GM12878 (cell line): ENCODE results near the gene SOX6. TPM values are rescaled to one million over a fixed set of nuclear protein-coding genes. Genes with fewer than 3 reads are reported as not detected.

Experiments used
- ATAC-seq: fragments of 200-7000 bp; cut with Tn5 transposase; 3 replicates; pipeline ENCODE4 v1.9.1; 2020; ENCODE audit warnings: mild to moderate bottlenecking, moderate library complexity
- BruUV-seq: library from RNA; stranded (reverse); fragments of 400-500 nt; replicated peaks from 2 replicates; lab custom pipeline; 2021; lab: Mats Ljungman, UMichigan
- CTCF ChIA-PET: fragments of 300-600 bp; sonication (Branson Sonifier 250); formaldehyde crosslinking; extraction: SDS; loops from one replicate; lab custom pipeline; 2021; ENCODE audit warnings: inconsistent platforms; lab: Yijun Ruan, JAX
- POLR2A ChIA-PET: fragments of 350-600 bp; formaldehyde crosslinking; extraction: SDS; loops from one replicate; lab custom pipeline; 2021; ENCODE audit warnings: inconsistent platforms; lab: Charles Lee
- RAD21 ChIA-PET: fragments of 300-600 bp; sonication (Branson Sonifier 250); formaldehyde crosslinking; loops from one replicate; lab custom pipeline; 2023; ENCODE audit warnings: antibody characterized with exemption; ENCODE audit not compliant: unreplicated experiment; lab: Charles Lee
- SMC1A ChIA-PET: fragments of 300-600 bp; sonication (Branson Sonifier 250); formaldehyde crosslinking; loops from one replicate; lab custom pipeline; 2023; ENCODE audit not compliant: unreplicated experiment, uncharacterized antibody; lab: Charles Lee
- DNase-seq: peaks from one replicate; pipeline ENCODE4 v3.0.0-alpha.2; 2011; ENCODE audit warnings: low read depth, low spot score
- FAIRE-seq: peaks from 3 replicates; lab custom pipeline; 2011; peaks lifted over from hg19 to GRCh38; lab: Jason Lieb, UNC
- H2AFZ ChIP-seq: 2 replicates; pipeline ENCODE4 v1.6.0; 2011; ENCODE audit warnings: low read depth, low read length, control low read depth; ENCODE audit not compliant: control insufficient read depth
- H3K27ac ChIP-seq: 2 replicates; pipeline ENCODE4 v1.5.1; 2011; ENCODE audit warnings: control low read depth; ENCODE audit not compliant: control insufficient read depth, insufficient read depth
- H3K27me3 ChIP-seq, 2 experiments: replicated peaks in 1 of 2; 2 replicates each; pipeline versions ENCODE4 v1.6.0 to v1.6.1; 2011; ENCODE audit warnings: low read length in 1 of 2; ENCODE audit not compliant: control insufficient read depth in 2 of 2, insufficient read depth in 2 of 2
- H3K36me3 ChIP-seq, 2 experiments: 2 replicates each; pipeline ENCODE4 v1.5.1; 2011; ENCODE audit warnings: low read length in 1 of 2; ENCODE audit not compliant: control insufficient read depth in 2 of 2, insufficient read depth in 2 of 2
- H3K4me1 ChIP-seq: 2 replicates; pipeline ENCODE4 v1.6.1; 2011; ENCODE audit warnings: mild to moderate bottlenecking, low read length, moderate library complexity, mixed read lengths; ENCODE audit not compliant: control insufficient read depth, insufficient read depth
- H3K4me2 ChIP-seq: 2 replicates; pipeline ENCODE4 v1.6.0; 2011; ENCODE audit warnings: control low read depth; ENCODE audit not compliant: control insufficient read depth, insufficient read depth
- H3K4me3 ChIP-seq: fragments of 200-600 bp; sonication (generic); 2 replicates; pipeline ENCODE4 v1.5.1; 2016
- H3K79me2 ChIP-seq: 2 replicates; pipeline ENCODE4 v1.6.0; 2011; ENCODE audit warnings: low read length; ENCODE audit not compliant: control insufficient read depth, insufficient read depth
- H3K9ac ChIP-seq: 2 replicates; pipeline ENCODE4 v1.8.0; 2011; ENCODE audit warnings: low read length, control low read depth, mixed read lengths; ENCODE audit not compliant: control insufficient read depth, insufficient read depth
- H3K9me3 ChIP-seq: replicated peaks from 3 replicates; pipeline ENCODE4 v1.5.1; 2011; ENCODE audit warnings: mild to moderate bottlenecking, low read length; ENCODE audit not compliant: control insufficient read depth, insufficient read depth
- H4K20me1 ChIP-seq: 2 replicates; pipeline ENCODE4 v1.6.0; 2011; ENCODE audit not compliant: control insufficient read depth, insufficient read depth
- ASH2L ChIP-seq: fragments of 300-600, 200-600 bp; sonication (generic); IDR thresholded peaks from 2 replicates; pipeline ENCODE4 v1.6.1; 2017; ENCODE audit warnings: low read depth, mild to moderate bottlenecking, borderline replicate concordance
- CHD2 ChIP-seq: IDR thresholded peaks from 2 replicates; pipeline ENCODE4 v1.6.1; 2011; ENCODE audit warnings: low read depth, low read length, improper control_type of control experiment, borderline replicate concordance
- CHD4 ChIP-seq: fragments of 200-600 bp; sonication (generic); IDR thresholded peaks from 2 replicates; pipeline ENCODE4 v1.6.1; 2016; ENCODE audit warnings: mild to moderate bottlenecking
- JUNB ChIP-seq: IDR thresholded peaks from 2 replicates; pipeline ENCODE4 v1.6.1; 2016; ENCODE audit warnings: antibody characterized with exemption, mild to moderate bottlenecking
- MAX ChIP-seq: IDR thresholded peaks from 2 replicates; pipeline ENCODE4 v1.6.1; 2012; ENCODE audit warnings: low read depth, low read length, improper control_type of control experiment
- POLR2A ChIP-seq: IDR thresholded peaks from 2 replicates; pipeline ENCODE4 v1.6.1; 2011; ENCODE audit warnings: low read depth, mild to moderate bottlenecking, low read length
- SMAD1 ChIP-seq: fragments of 450-650 bp; IDR thresholded peaks from 2 replicates; pipeline ENCODE4 v1.6.1; 2018; ENCODE audit warnings: mild to moderate bottlenecking, low read depth; ENCODE audit not compliant: partially characterized antibody
- TBL1XR1 ChIP-seq: IDR thresholded peaks from 2 replicates; pipeline ENCODE4 v1.6.1; 2012; ENCODE audit warnings: low read depth, low read length, improper control_type of control experiment
- ZBED1 ChIP-seq: IDR thresholded peaks from 2 replicates; pipeline ENCODE4 v1.6.1; 2016; ENCODE audit warnings: borderline replicate concordance
- WGBS: methylation state at CpG from one replicate; pipeline ENCODE4 v1.1.6; 2016; ENCODE audit warnings: low lambda C conversion rate; ENCODE audit not compliant: insufficient replicate concordance, insufficient coverage; ENCODE audit errors: missing lambda C conversion rate; 5-methylcytosine and 5-hydroxymethylcytosine counted together
- in situ Hi-C: fragments of 300-500 bp; cut with MboI; formaldehyde crosslinking; loops from 9 replicates; pipeline ENCODE4 v1.14.3; 2018; ENCODE audit warnings: mixed read lengths
- intact Hi-C: fragments of 100-400 bp; cut with micrococcal nuclease; formaldehyde crosslinking; loops from one replicate; pipeline ENCODE4 v1.14.2; 2022; ENCODE audit not compliant: unreplicated experiment
- polyA plus RNA-seq, 11 experiments: library from polyadenylated mRNA; depleted of rRNA in 4 of 11; unstranded in 6 of 11; stranded (reverse) in 5 of 11; fragments of >200 nt; fragmentation: Nextera tagmentation in 4 of 11; fragmentation: Illumina TruSeq in 1 of 11; extraction: Ambion mirVana in 4 of 11; extraction: Trizol in 1 of 11; gene quantifications; 1 replicate in 1 of 11; 2 replicates in 10 of 11; pipeline versions ENCODE4 v1.2.1 to v1.2.3, GENCODE V29; 2011 to 2016; ENCODE audit warnings: inconsistent platforms in 2 of 11, missing spikeins in 2 of 11, low read depth in 1 of 11
- total RNA-seq, 4 experiments: library from RNA; depleted of rRNA in 3 of 4; stranded (reverse); fragments of >200 nt in 3 of 4; fragmentation: Illumina TruSeq in 1 of 4; extraction: Trizol in 1 of 4; gene quantifications; 2 replicates each; pipeline versions ENCODE4 v1.2.1 to v1.2.3, GENCODE V29; 2013 to 2021

Gene SOX6
- total and polyA plus RNA-seq, 10 of the 15 experiments (the other 5 are each of a cell fraction or from before 2014, with no cell fraction given): 0.03 to 0.71 (median 0.29) TPM; not detected in 4

- POLR2A ChIA-PET: no interaction called here
- Histone ChIP-seq H3K27me3 (no peaks in the 10 kb centered on the region), H3K9me3 (no peaks in the 10 kb centered on the region), H2AFZ (no peak overlapping the region), H3K79me2 (no peaks in the 10 kb centered on the region), H4K20me1 (no peaks in the 10 kb centered on the region), H3K27ac (no peak overlapping the region), H3K4me2 (no peak overlapping the region), H3K36me3 (no peaks in the 10 kb centered on the region), H3K9ac (no peak overlapping the region), H3K4me1 (no peaks in the 10 kb centered on the region), H3K4me3 (no peak overlapping the region)
- RAD21 ChIA-PET: no interaction called here
- in situ Hi-C loops: no loop called here
- SMC1A ChIA-PET: no interaction called here
- TF ChIP-seq CHD4: no peak
- ATAC-seq (no peak), DNase-seq (no peak), FAIRE-seq (no peak)
- WGBS: 10% methylated on average over 7 of the region's 7 CpGs
- CTCF ChIA-PET: no interaction called here
- no TSS peak for BruUV-seq
- intact Hi-C loops: no loop called here
These were observed 116.9 kb downstream of the SOX6 start for GRCh38 chr11:16239141-16240105.

GRCh38 chr11:16226245-16226644 lies 130.1 kb downstream of the SOX6 start:
- no peaks in the 10 kb centered on the region for H4K20me1 ChIP-seq
- no peak overlapping the region for H2AFZ ChIP-seq
- 9% methylated on average over 3 of the region's 3 CpGs for WGBS
- intact Hi-C loops: no loop called here
- H3K4me2 ChIP-seq: no peak overlapping the region
- H3K9ac ChIP-seq: no peak overlapping the region
- POLR2A ChIA-PET: no interaction called here
- TF ChIP-seq JUNB: no peak
- TF ChIP-seq TBL1XR1: no peak
- no peak for TF ChIP-seq ASH2L
- TF ChIP-seq ZBED1: no peak
- no peak for TF ChIP-seq CHD2
- TF ChIP-seq CHD4: no peak
- no peak for TF ChIP-seq POLR2A
- TF ChIP-seq SMAD1: no peak
- no peak for TF ChIP-seq MAX
- TF ChIP-seq, all 136 proteins: peak for 0
- H3K79me2 ChIP-seq: no peaks in the 10 kb centered on the region
- H3K27me3 ChIP-seq: no peaks in the 10 kb centered on the region
- RAD21 ChIA-PET: no interaction called here
- FAIRE-seq (no peak), DNase-seq (no peak), ATAC-seq (no peak)
- no TSS peak for BruUV-seq
- SMC1A ChIA-PET: no interaction called here
- no peak overlapping the region for H3K4me3 ChIP-seq
- no peaks in the 10 kb centered on the region for H3K36me3 ChIP-seq
- H3K27ac ChIP-seq: no peak overlapping the region
- CTCF ChIA-PET: no interaction called here
- in situ Hi-C loops: no loop called here
- H3K4me1 ChIP-seq: no peaks in the 10 kb centered on the region
- H3K9me3 ChIP-seq: no peaks in the 10 kb centered on the region
